ENCODE data around the gene HOXC4. TPM values are rescaled to one million over a fixed set of nuclear protein-coding genes. Genes with fewer than 3 reads are reported as not detected.

The HOXC4 gene
- polyA plus RNA-seq, 1 experiment, result 0.93 TPM

DNA sequence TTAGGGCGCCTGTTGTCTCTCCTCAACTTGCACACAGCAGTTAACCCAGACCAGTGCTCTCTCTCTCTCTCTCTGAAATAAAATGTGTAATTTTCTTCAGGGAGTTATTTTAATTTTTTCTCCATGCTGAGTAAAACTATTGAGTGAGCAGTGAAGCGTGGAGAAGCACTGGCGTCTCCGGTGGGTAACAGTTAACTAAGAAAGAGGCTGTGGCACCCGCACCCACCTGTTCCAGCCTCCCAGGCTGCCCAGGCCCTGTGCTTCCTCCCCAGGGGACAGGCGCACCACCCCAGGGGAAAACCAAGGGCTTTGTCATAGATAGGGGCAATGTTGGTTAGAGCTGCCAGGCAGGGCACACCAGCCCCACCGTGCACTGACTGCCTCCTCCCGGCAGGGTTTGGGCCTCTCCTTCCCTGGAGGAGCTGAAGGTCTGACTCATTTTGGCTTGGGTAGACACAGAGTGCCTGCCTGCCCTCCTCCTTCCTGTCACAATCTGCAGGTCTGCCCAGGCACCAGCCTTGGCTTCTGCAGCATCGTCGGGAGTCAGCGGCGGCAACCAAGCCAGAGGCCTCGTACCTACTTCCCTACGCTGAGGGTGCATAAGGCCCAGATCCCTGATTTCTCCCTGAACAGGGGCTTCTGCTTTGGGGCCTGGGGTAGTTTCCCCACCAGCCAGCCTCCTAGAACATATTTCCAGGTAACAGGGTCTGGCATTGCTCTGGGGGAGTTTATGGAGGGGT, 16.8 kb upstream of the HOXC4 start:
- no peak for DNase-seq (ENCODE audit: low read depth)
- ChIA-PET POLR2A (no interaction called here), CTCF (interaction anchor here (1.1 kb wide), 1 partner anchor 171 kb away, joined by 4 read pairs; no protein-coding TSS in a partner anchor)
- Histone ChIP-seq H3K36me3 (ENCODE audit: control insufficient read depth, insufficient read depth, low read length) (no peaks in the 10 kb centered on the region), H3K27me3 (ENCODE audit: control insufficient read depth, insufficient read depth, low read length) (peaks cover 8% of the 10 kb centered on the region), H3K4me3 (ENCODE audit: low read depth, low read length) (no peak overlapping the region)
- TF ChIP-seq, protein P1, sequence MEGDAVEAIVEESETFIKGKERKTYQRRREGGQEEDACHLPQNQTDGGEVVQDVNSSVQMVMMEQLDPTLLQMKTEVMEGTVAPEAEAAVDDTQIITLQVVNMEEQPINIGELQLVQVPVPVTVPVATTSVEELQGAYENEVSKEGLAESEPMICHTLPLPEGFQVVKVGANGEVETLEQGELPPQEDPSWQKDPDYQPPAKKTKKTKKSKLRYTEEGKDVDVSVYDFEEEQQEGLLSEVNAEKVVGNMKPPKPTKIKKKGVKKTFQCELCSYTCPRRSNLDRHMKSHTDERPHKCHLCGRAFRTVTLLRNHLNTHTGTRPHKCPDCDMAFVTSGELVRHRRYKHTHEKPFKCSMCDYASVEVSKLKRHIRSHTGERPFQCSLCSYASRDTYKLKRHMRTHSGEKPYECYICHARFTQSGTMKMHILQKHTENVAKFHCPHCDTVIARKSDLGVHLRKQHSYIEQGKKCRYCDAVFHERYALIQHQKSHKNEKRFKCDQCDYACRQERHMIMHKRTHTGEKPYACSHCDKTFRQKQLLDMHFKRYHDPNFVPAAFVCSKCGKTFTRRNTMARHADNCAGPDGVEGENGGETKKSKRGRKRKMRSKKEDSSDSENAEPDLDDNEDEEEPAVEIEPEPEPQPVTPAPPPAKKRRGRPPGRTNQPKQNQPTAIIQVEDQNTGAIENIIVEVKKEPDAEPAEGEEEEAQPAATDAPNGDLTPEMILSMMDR (IDR thresholded peaks at IDR 0.05; ENCODE audit: insufficient read depth, low read depth, low read length), result no peak

DNA sequence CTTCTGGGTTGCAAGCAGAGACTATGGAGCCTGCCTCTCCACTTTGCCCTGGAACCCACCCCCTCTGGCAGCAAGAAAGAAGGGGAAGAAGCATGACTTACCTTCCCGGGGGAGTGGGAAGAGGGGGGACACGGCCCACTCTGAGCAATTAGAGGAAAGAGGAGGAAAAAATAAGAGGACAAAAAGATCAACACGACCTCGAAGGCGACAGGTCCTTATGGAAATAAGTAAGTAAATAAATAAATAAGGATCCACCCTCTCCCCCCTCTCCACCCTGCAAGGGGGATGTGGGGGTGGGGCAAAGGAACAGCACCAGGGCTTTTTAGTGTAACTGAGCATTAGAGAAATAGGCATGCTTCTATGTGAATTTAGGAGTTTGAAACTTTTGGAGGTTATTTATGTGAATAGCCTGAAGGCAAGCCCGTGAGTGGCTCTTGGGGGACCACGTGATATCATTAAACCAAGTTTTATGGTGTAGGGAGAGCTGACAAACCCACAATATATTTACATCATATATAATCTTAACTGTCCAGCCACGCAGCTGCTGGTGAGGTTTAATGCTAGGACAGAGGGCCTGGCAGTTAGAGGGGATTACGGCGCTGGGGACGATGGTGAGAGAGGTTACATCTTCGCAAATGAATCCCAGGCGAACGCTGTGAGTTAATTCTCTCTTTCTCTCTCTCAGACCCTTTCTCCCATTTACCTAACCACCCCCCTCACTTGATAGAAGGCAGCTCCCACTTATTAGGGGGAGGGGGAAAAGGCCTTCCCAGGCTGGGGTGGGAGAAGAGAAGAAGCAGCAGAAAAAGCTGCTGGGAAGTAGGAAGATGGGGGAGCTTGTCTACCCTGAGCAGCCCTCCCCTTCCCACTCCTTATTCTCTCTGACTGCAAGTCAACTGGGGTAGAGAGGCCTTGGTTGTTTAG, 16.0 kb upstream of the HOXC4 start:
- Histone ChIP-seq H3K36me3 (ENCODE audit: control insufficient read depth, insufficient read depth, low read length) (no peaks in the 10 kb centered on the region), H3K4me3 (ENCODE audit: low read depth, low read length) (no peak overlapping the region), H3K27me3 (ENCODE audit: control insufficient read depth, insufficient read depth, low read length) (peaks cover 8% of the 10 kb centered on the region)
- CTCF ChIA-PET, result interaction anchor here (0.8 to 1.7 kb wide), 6 partner anchors 12 to 170 kb away, joined by 3 to 7 read pairs (median 4); no protein-coding TSS in a partner anchor
- POLR2A ChIA-PET, result no interaction called here
- DNase-seq (ENCODE audit: low read depth), result no peak
- TF ChIP-seq, protein P1 (IDR thresholded peaks at IDR 0.05; ENCODE audit: insufficient read depth, low read depth, low read length), result no peak

DNA sequence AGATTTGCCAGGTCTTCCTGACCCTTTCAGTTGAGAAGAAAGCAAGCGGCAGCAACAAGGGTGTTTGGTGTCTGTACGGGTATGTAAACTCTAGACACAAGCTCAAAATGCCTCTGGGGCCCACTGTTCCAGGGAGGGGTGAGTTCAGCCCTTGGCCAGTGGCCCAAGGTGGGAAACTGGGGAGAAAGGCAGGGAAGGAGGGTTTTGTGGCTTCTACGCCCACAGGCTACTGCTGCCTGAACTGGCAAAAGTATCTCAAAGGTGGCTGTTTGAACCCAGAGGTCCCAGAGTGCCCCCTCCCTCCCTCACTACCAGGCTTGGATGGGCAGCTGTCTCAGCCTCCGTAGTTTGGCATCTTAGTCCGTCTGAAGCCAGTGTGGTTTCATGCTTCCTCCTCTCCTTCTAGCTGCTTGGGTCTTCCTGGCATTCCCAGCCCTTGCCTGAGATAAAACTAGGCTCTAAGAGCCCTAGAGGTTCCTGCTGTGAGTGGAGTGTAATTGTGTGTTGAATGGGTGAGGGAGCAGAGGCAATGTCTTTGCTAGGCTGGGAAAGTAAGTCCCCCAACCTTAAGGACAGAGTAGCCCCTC, 15.3 kb upstream of the HOXC4 start:
- H3K27me3 ChIP-seq (ENCODE audit: control insufficient read depth, insufficient read depth, low read length), result peaks cover 11% of the 10 kb centered on the region

DNA sequence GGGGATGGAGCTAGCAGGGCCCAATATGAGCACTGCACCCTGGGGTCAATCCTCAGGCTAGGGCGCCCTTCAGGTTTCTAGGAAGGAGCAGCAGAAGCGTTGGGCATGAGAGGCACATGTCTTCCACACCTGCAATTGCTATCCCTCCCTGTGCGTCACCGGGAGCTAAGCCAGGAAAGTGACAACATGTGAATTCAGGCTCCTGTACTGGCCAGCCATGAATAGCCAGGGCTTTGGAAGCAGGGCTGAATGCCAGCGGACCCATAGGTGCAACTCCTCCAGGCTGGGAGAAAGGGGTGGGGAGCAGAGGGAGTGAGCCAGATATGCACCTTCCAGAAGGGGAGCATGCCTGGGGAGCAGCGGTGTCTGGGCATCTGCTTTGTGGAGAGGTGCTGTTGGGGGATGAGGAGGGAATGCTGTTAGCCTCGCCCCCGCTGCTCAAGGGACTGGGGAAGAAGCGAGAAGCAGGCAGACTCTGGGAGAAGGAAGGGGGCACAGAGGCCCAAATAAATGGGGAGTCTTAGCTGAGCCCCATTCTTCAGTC, 14.7 kb upstream of the HOXC4 start:
- DNase-seq (ENCODE audit: low read depth), result no peak
- Histone ChIP-seq H3K27me3 (ENCODE audit: control insufficient read depth, insufficient read depth, low read length) (peaks cover 11% of the 10 kb centered on the region), H3K4me3 (ENCODE audit: low read depth, low read length) (no peak overlapping the region), H3K36me3 (ENCODE audit: control insufficient read depth, insufficient read depth, low read length) (no peaks in the 10 kb centered on the region)
- ChIA-PET POLR2A (no interaction called here), CTCF (interaction anchor here (0.8 to 1.7 kb wide), 5 partner anchors 12 to 162 kb away, joined by 3 to 7 read pairs (median 4); no protein-coding TSS in a partner anchor)
- TF ChIP-seq, protein P1 (IDR thresholded peaks at IDR 0.05; ENCODE audit: insufficient read depth, low read depth, low read length), result no peak

More for the DNA sequence above, 15.3 kb upstream of the HOXC4 start:
- Histone ChIP-seq H3K36me3 (ENCODE audit: control insufficient read depth, insufficient read depth, low read length) (no peaks in the 10 kb centered on the region), H3K4me3 (ENCODE audit: low read depth, low read length) (no peak overlapping the region)
- POLR2A ChIA-PET, result no interaction called here
- DNase-seq (ENCODE audit: low read depth), result no peak
- TF ChIP-seq, protein P1 (IDR thresholded peaks at IDR 0.05; ENCODE audit: insufficient read depth, low read depth, low read length), result no peak
- CTCF ChIA-PET, result interaction anchor here (0.8 to 1.7 kb wide), 5 partner anchors 13 to 163 kb away, joined by 3 to 7 read pairs (median 4); no protein-coding TSS in a partner anchor
